K562 (cell line): ENCODE results near the gene HEMGN. TPM values are rescaled to one million over a fixed set of nuclear protein-coding genes. Genes with fewer than 3 reads are reported as not detected.

ENCODE experiments used
- ATAC-seq: fragments of 200-7000 bp; cut with Tn5 transposase; 3 replicates; pipeline ENCODE4 v1.9.1; 2020; ENCODE audit warnings: moderate library complexity
- BruUV-seq: library from RNA; stranded (reverse); fragments of 400-500 nt; replicated peaks from 2 replicates; lab custom pipeline; 2021; lab: Mats Ljungman, UMichigan
- CTCF ChIA-PET: fragments of 300-600 bp; formaldehyde crosslinking; extraction: SDS; loops from one replicate; lab custom pipeline; 2021; ENCODE audit warnings: low intra/inter-chr PET ratio; lab: Yijun Ruan, JAX
- POLR2A ChIA-PET: fragments of 300-600, 350-650 bp; sonication (Branson Sonifier 250); formaldehyde crosslinking; extraction: SDS; loops from one replicate; lab custom pipeline; 2021; ENCODE audit warnings: antibody characterized with exemption, inconsistent platforms; lab: Yijun Ruan, JAX
- DNase-seq, 4 experiments: peaks; one replicate each; pipeline versions ENCODE4 v3.0.0 to v3.0.0-alpha.2; 2011 to 2018; ENCODE audit warnings: low spot score in 3 of 4, mixed read lengths in 3 of 4; ENCODE audit errors: extremely low read depth in 1 of 4
- FAIRE-seq: peaks from 2 replicates; lab custom pipeline; 2011; peaks lifted over from hg19 to GRCh38; lab: Jason Lieb, UNC
- H2AFZ ChIP-seq: 2 replicates; pipeline ENCODE4 v1.6.0; 2011; ENCODE audit warnings: low read depth, low read length, control low read depth, inconsistent platforms
- H3K27ac ChIP-seq: fragments of 200-600 bp; 3 replicates; pipeline ENCODE4 v1.8.0; 2011; ENCODE audit warnings: low read depth, mild to moderate bottlenecking, control low read depth, inconsistent platforms, low read length, moderate library complexity, mixed read lengths; ENCODE audit errors: extremely low read depth
- H3K27me3 ChIP-seq, 2 experiments: fragments of 300-600 bp in 1 of 2; 2 replicates in 1 of 2; 3 replicates in 1 of 2; pipeline versions ENCODE4 v1.6.0 to v1.8.0; 2011; ENCODE audit warnings: inconsistent platforms in 2 of 2, low read length in 2 of 2, mild to moderate bottlenecking in 1 of 2, mixed read lengths in 1 of 2, moderate library complexity in 1 of 2; ENCODE audit not compliant: control insufficient read depth in 2 of 2, insufficient read depth in 2 of 2
- H3K36me3 ChIP-seq: fragments of 300-600 bp; 3 replicates; pipeline ENCODE4 v1.8.0; 2011; ENCODE audit warnings: mild to moderate bottlenecking, low read length, inconsistent platforms; ENCODE audit not compliant: control insufficient read depth, insufficient read depth
- H3K4me1 ChIP-seq, 2 experiments: fragments of 200-600 bp in 1 of 2; replicated peaks in 1 of 2; 2 replicates in 1 of 2; 3 replicates in 1 of 2; pipeline versions ENCODE4 v1.5.1 to v1.8.0; 2011; ENCODE audit warnings: inconsistent platforms in 2 of 2, low read length in 2 of 2, mild to moderate bottlenecking in 1 of 2, mixed read lengths in 1 of 2, moderate library complexity in 1 of 2; ENCODE audit not compliant: control insufficient read depth in 2 of 2, insufficient read depth in 2 of 2
- H3K4me2 ChIP-seq: 2 replicates; pipeline ENCODE4 v1.6.1; 2011; ENCODE audit warnings: low read length, control low read depth, inconsistent platforms, mixed read lengths; ENCODE audit not compliant: insufficient read depth
- H3K4me3 ChIP-seq: fragments of 200-600 bp; sonication (generic), shearing (Covaris generic); 2 replicates; pipeline ENCODE4 v1.5.1; 2016; ENCODE audit warnings: control low read depth, inconsistent platforms
- H3K79me2 ChIP-seq: fragments of 200-600 bp; 3 replicates; pipeline ENCODE4 v1.8.0; 2011; ENCODE audit warnings: low read length, inconsistent platforms; ENCODE audit not compliant: control insufficient read depth, insufficient read depth
- H3K9ac ChIP-seq, 2 experiments: 2 replicates each; pipeline versions ENCODE4 v1.6.0 to v1.6.1; 2011; ENCODE audit warnings: low read depth in 2 of 2, low read length in 2 of 2, control low read depth in 1 of 2, inconsistent platforms in 1 of 2, mild to moderate bottlenecking in 1 of 2, mixed read lengths in 1 of 2; ENCODE audit not compliant: insufficient read depth in 1 of 2
- H3K9me1 ChIP-seq: one replicate; pipeline ENCODE4 v1.6.0; 2011; ENCODE audit warnings: inconsistent platforms, mild to moderate bottlenecking, low read length, moderate library complexity; ENCODE audit not compliant: control insufficient read depth, insufficient read depth
- H3K9me3 ChIP-seq: replicated peaks from 2 replicates; pipeline ENCODE4 v1.5.1; 2011; ENCODE audit warnings: low read depth, low read length, inconsistent platforms; ENCODE audit not compliant: control insufficient read depth, insufficient read depth
- H4K20me1 ChIP-seq: replicated peaks from 2 replicates; pipeline ENCODE4 v1.6.1; 2011; ENCODE audit warnings: low read length, inconsistent platforms, mixed read lengths; ENCODE audit not compliant: control insufficient read depth, insufficient read depth
- ADNP ChIP-seq: fragments of 200-800 bp; sonication (Bioruptor generic); IDR thresholded peaks from 2 replicates; pipeline ENCODE4 v1.6.1; 2016; ENCODE audit warnings: missing genetic modification characterization, missing compliant biosample characterization
- CBX5 ChIP-seq: IDR thresholded peaks from 2 replicates; pipeline ENCODE4 v1.6.1; 2014; ENCODE audit warnings: low read depth, borderline replicate concordance
- CCNT2 ChIP-seq: IDR thresholded peaks from 2 replicates; pipeline ENCODE4 v1.6.1; 2011; ENCODE audit warnings: borderline replicate concordance, low read depth, mild to moderate bottlenecking, moderate library complexity, mixed read lengths, low read length; ENCODE audit not compliant: insufficient read length; ENCODE audit errors: extremely low read depth
- CEBPZ ChIP-seq: fragments of 150-350 bp; IDR thresholded peaks from 2 replicates; pipeline ENCODE4 v1.6.1; 2014; ENCODE audit warnings: low read depth, mild to moderate bottlenecking, low read length, borderline replicate concordance
- NCOR1 ChIP-seq: fragments of 450-650 bp; IDR thresholded peaks from 2 replicates; pipeline ENCODE4 v1.6.1; 2016; ENCODE audit warnings: mild to moderate bottlenecking, moderate library complexity
- PCBP1 ChIP-seq: fragments of 200-400 bp; formaldehyde crosslinking; IDR thresholded peaks from 2 replicates; pipeline ENCODE4 v1.6.1; 2018; ENCODE audit warnings: mild to moderate bottlenecking, low read depth, low read length; ENCODE audit not compliant: poor library complexity, severe bottlenecking
- PRMT5 ChIP-seq: sonication (generic); formaldehyde crosslinking; IDR thresholded peaks from 2 replicates; pipeline ENCODE4 v1.5.0; 2020; ENCODE audit warnings: missing genetic modification reagents
- XRCC3 ChIP-seq: fragments of 450-650 bp; IDR thresholded peaks from 2 replicates; pipeline ENCODE4 v1.6.1; 2017; ENCODE audit warnings: mild to moderate bottlenecking, moderate library complexity
- XRCC5 ChIP-seq: fragments of 200-400 bp; formaldehyde crosslinking; IDR thresholded peaks from 2 replicates; pipeline ENCODE4 v1.6.1; 2017; ENCODE audit warnings: low read depth, mild to moderate bottlenecking, low read length
- ZNF134 ChIP-seq: fragments of 250-450 bp; sonication (Bioruptor Pico); conservative IDR thresholded peaks from 2 replicates; pipeline ENCODE4 v1.4.0; 2020
- ZNF24 ChIP-seq: fragments of 450-650 bp; IDR thresholded peaks from 2 replicates; pipeline ENCODE4 v1.6.1; 2016
- ZNF431 ChIP-seq: sonication (generic); formaldehyde crosslinking; IDR thresholded peaks from 2 replicates; pipeline ENCODE4 v1.8.0; 2022; ENCODE audit warnings: mild to moderate bottlenecking, missing genetic modification reagents
- ZNF551 ChIP-seq: fragments of 250-450 bp; sonication (Bioruptor Pico); IDR thresholded peaks from 2 replicates; pipeline ENCODE4 v1.5.0; 2021; ENCODE audit warnings: mild to moderate bottlenecking, moderate library complexity
- WGBS: fragments of 100-300 bp; shearing (Covaris generic); methylation state at CpG from one replicate; pipeline ENCODE4 v1.1.6; 2016; ENCODE audit warnings: low coverage, mixed read lengths; ENCODE audit not compliant: insufficient coverage; ENCODE audit errors: missing lambda C conversion rate; 5-methylcytosine and 5-hydroxymethylcytosine counted together
- in situ Hi-C: fragments of 300-500 bp; cut with MboI; formaldehyde crosslinking; loops from 4 replicates; pipeline ENCODE4 v1.15.0; 2018; ENCODE audit warnings: inconsistent platforms, mixed read lengths
- intact Hi-C: fragments of 100-400 bp; cut with micrococcal nuclease; formaldehyde crosslinking; loops from 2 replicates; pipeline ENCODE4 v1.14.2; 2022
- polyA plus RNA-seq, 8 experiments: library from polyadenylated mRNA; depleted of rRNA in 4 of 8; stranded (reverse) in 5 of 8; unstranded in 3 of 8; fragments of >200 nt; fragmentation: Nextera tagmentation in 2 of 8; fragmentation: Illumina TruSeq in 1 of 8; extraction: Ambion mirVana in 2 of 8; extraction: Trizol in 1 of 8; gene quantifications; 2 replicates each; pipeline versions ENCODE4 v1.2.1 to v1.2.3, GENCODE V29; 2011 to 2014; ENCODE audit warnings: inconsistent platforms in 1 of 8, missing spikeins in 1 of 8
- total RNA-seq, 7 experiments: library from RNA; depleted of rRNA in 6 of 7; stranded (reverse); fragments of >200 nt in 6 of 7; fragmentation: Illumina TruSeq in 2 of 7; extraction: Trizol in 2 of 7; gene quantifications; 2 replicates each; pipeline versions ENCODE4 v1.2.1 to v1.2.3, GENCODE V29; 2011 to 2021; ENCODE audit warnings: low replicate concordance in 1 of 7
- TF ChIP-seq, protein P1 (sequence below): fragments of 450-650 bp; conservative IDR thresholded peaks from 2 replicates; pipeline ENCODE4 v1.6.1; 2016; ENCODE audit warnings: missing genetic modification characterization, low read depth, mild to moderate bottlenecking, control low read depth, missing compliant biosample characterization
- TF ChIP-seq, protein P2 (sequence below): fragments of 450-650 bp; IDR thresholded peaks from 2 replicates; pipeline ENCODE4 v1.6.1; 2014; ENCODE audit warnings: low read depth, mild to moderate bottlenecking, moderate library complexity, borderline replicate concordance

Gene HEMGN
- total and polyA plus RNA-seq, 9 of the 15 experiments (the other 6 are each of a cell fraction or from before 2014, with no cell fraction given), result 56.3 to 258 (median 137) TPM

- no TSS peak for BruUV-seq
- H3K9me1 ChIP-seq, result no peaks in the 10 kb centered on the region
- in situ Hi-C loops, result loop anchor here (5.0 kb wide), 1 partner anchor 63 kb away; the partner anchor contains the start of gene TRMO
- H4K20me1 ChIP-seq, result peaks cover 34% of the 10 kb centered on the region
- H3K9me3 ChIP-seq, result no peaks in the 10 kb centered on the region
- peak in 2 of 4 experiments; percentile 29 to 72 for DNase-seq
- no peaks in the 10 kb centered on the region for H3K27me3 ChIP-seq
- H3K4me3 ChIP-seq, result peak overlapping the region; percentile 89
- H3K36me3 ChIP-seq, result peaks cover 41% of the 10 kb centered on the region
- no peak overlapping the region for H2AFZ ChIP-seq
- ChIA-PET CTCF (interaction anchor here (0.6 to 1.7 kb wide), 3 partner anchors 10 to 579 kb away, joined by 3 to 8 read pairs (median 3); no protein-coding TSS in a partner anchor), POLR2A (interaction anchor here (0.6 to 6.2 kb wide), 14 partner anchors 9 to 682 kb away, joined by 3 to 61 read pairs (median 4); partner anchors contain the start of gene TRMO)
- peak overlapping the region; percentile 99 for H3K9ac ChIP-seq
- H3K79me2 ChIP-seq, result peaks cover 95% of the 10 kb centered on the region
- peaks cover 33 to 59% of the 10 kb centered on the region in 2 experiments for H3K4me1 ChIP-seq
- FAIRE-seq, result no peak
- intact Hi-C loops, result loop anchor here (5.0 kb wide), 1 partner anchor 62 kb away; no protein-coding TSS in a partner anchor
- WGBS, result under 1% methylated on average over 53 of the region's 59 CpGs
- peak overlapping the region; percentile 99 for H3K27ac ChIP-seq
- H3K4me2 ChIP-seq, result peak overlapping the region; percentile 96
- ATAC-seq, result peak; percentile 0; the same call in 1 of the 3 replicates
- TF ChIP-seq ZNF24, result no peak
- TF ChIP-seq, protein P1, sequence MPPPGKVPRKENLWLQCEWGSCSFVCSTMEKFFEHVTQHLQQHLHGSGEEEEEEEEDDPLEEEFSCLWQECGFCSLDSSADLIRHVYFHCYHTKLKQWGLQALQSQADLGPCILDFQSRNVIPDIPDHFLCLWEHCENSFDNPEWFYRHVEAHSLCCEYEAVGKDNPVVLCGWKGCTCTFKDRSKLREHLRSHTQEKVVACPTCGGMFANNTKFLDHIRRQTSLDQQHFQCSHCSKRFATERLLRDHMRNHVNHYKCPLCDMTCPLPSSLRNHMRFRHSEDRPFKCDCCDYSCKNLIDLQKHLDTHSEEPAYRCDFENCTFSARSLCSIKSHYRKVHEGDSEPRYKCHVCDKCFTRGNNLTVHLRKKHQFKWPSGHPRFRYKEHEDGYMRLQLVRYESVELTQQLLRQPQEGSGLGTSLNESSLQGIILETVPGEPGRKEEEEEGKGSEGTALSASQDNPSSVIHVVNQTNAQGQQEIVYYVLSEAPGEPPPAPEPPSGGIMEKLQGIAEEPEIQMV (tag), result no peak
- no peak for TF ChIP-seq PRMT5
- no peak for TF ChIP-seq NCOR1
- no peak for TF ChIP-seq XRCC3
- TF ChIP-seq ZNF431 (CRISPR knock-in tag), result peak; percentile 11; the same call in 1 of the 2 replicates
- no peak for TF ChIP-seq ZNF134 (CRISPR knock-in tag)
- TF ChIP-seq CBX5, result no peak
- no peak for TF ChIP-seq XRCC5
- TF ChIP-seq, protein P2, sequence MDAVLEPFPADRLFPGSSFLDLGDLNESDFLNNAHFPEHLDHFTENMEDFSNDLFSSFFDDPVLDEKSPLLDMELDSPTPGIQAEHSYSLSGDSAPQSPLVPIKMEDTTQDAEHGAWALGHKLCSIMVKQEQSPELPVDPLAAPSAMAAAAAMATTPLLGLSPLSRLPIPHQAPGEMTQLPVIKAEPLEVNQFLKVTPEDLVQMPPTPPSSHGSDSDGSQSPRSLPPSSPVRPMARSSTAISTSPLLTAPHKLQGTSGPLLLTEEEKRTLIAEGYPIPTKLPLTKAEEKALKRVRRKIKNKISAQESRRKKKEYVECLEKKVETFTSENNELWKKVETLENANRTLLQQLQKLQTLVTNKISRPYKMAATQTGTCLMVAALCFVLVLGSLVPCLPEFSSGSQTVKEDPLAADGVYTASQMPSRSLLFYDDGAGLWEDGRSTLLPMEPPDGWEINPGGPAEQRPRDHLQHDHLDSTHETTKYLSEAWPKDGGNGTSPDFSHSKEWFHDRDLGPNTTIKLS, result peak; percentile 28; the same call in 1 of the 2 replicates
- no peak for TF ChIP-seq PCBP1
- no peak for TF ChIP-seq ZNF551
- TF ChIP-seq CCNT2, result no peak
- TF ChIP-seq ADNP (tag), result no peak
- no peak for TF ChIP-seq CEBPZ
These were observed 47.3 kb upstream of the HEMGN start for GRCh38 chr9:97985058-97985861.
